ENCODE results near the gene COL15A1.

DNA sequence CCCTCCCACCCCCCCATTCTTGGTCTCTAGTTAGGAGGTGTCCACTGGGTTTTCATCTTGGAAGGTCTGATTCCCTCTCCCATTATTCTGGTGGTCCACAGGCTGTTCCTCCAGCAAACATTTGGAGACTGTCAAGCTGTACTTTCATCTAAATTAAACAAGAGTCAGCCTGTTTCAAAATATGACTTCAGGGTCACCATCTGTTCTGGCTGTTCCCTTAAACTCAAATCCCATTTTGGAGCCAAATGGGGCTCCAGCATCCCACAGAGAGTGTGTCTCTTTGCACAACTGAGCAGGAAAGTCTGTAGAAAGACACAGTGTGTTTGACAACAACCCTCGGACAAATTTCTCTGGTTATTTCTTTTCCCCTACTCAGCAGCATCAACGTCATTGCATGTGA, 20.5 kb downstream of the COL15A1 start:
- TF ChIP-seq, protein P1, sequence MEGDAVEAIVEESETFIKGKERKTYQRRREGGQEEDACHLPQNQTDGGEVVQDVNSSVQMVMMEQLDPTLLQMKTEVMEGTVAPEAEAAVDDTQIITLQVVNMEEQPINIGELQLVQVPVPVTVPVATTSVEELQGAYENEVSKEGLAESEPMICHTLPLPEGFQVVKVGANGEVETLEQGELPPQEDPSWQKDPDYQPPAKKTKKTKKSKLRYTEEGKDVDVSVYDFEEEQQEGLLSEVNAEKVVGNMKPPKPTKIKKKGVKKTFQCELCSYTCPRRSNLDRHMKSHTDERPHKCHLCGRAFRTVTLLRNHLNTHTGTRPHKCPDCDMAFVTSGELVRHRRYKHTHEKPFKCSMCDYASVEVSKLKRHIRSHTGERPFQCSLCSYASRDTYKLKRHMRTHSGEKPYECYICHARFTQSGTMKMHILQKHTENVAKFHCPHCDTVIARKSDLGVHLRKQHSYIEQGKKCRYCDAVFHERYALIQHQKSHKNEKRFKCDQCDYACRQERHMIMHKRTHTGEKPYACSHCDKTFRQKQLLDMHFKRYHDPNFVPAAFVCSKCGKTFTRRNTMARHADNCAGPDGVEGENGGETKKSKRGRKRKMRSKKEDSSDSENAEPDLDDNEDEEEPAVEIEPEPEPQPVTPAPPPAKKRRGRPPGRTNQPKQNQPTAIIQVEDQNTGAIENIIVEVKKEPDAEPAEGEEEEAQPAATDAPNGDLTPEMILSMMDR (IDR thresholded peaks at IDR 0.05; ENCODE audit: insufficient read depth, low read length): no peak
- TF ChIP-seq GABPA (IDR thresholded peaks at IDR 0.05; ENCODE audit: low read depth) (no peak), POLR2AphosphoS5 (IDR thresholded peaks at IDR 0.05; ENCODE audit: low read depth) (no peak)
- TF ChIP-seq, protein P2, sequence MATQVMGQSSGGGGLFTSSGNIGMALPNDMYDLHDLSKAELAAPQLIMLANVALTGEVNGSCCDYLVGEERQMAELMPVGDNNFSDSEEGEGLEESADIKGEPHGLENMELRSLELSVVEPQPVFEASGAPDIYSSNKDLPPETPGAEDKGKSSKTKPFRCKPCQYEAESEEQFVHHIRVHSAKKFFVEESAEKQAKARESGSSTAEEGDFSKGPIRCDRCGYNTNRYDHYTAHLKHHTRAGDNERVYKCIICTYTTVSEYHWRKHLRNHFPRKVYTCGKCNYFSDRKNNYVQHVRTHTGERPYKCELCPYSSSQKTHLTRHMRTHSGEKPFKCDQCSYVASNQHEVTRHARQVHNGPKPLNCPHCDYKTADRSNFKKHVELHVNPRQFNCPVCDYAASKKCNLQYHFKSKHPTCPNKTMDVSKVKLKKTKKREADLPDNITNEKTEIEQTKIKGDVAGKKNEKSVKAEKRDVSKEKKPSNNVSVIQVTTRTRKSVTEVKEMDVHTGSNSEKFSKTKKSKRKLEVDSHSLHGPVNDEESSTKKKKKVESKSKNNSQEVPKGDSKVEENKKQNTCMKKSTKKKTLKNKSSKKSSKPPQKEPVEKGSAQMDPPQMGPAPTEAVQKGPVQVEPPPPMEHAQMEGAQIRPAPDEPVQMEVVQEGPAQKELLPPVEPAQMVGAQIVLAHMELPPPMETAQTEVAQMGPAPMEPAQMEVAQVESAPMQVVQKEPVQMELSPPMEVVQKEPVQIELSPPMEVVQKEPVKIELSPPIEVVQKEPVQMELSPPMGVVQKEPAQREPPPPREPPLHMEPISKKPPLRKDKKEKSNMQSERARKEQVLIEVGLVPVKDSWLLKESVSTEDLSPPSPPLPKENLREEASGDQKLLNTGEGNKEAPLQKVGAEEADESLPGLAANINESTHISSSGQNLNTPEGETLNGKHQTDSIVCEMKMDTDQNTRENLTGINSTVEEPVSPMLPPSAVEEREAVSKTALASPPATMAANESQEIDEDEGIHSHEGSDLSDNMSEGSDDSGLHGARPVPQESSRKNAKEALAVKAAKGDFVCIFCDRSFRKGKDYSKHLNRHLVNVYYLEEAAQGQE (IDR thresholded peaks at IDR 0.05; ENCODE audit: insufficient replicate concordance, low read depth): no peak
